ENCODE data around the gene HPS4.
A peak's percentile ranks its signal among the peaks of the same experiment; 100 is the strongest.

The HPS4 gene

GRCh38 chr22:26485013-26485412 lies 1.4 kb upstream of the HPS4 start:
- H3K36me3 Mint-ChIP-seq, result peaks cover 18 to 29% of the 10 kb centered on the region in 2 donors
- H3K4me1 Mint-ChIP-seq, result peaks cover 55 to 73% of the 10 kb centered on the region in 2 donors
- H3K4me3 Mint-ChIP-seq, result peak overlapping the region in 1 of 2 donors; percentile 14
- no peaks in the 10 kb centered on the region for H3K27me3 Mint-ChIP-seq
- no peak overlapping the region for H3K27ac Mint-ChIP-seq
- ATAC-seq (replicated peaks), result no peak
- DNase-seq, result no peak
- no peaks in the 10 kb centered on the region for H3K9me3 Mint-ChIP-seq

- Mint-ChIP-seq H3K27me3 (no peaks in the 10 kb centered on the region), H3K9me3 (no peaks in the 10 kb centered on the region), H3K27ac (peak overlapping the region; percentile 96), H3K36me3 (peaks cover 17 to 31% of the 10 kb centered on the region in 2 donors), H3K4me1 (peaks cover 60 to 77% of the 10 kb centered on the region in 2 donors), H3K4me3 (peak overlapping the region; percentile 92 to 98)
- no peak for DNase-seq
- ATAC-seq (replicated peaks), result no peak
Measured at GRCh38 chr22:26484360-26484706, 750 bp upstream of the HPS4 start.

GRCh38 chr22:26483043-26483438 lies 542 bp downstream of the HPS4 start:
- Mint-ChIP-seq H3K27me3 (no peaks in the 10 kb centered on the region), H3K27ac (peak overlapping the region; percentile 96), H3K4me3 (peak overlapping the region; percentile 92 to 98), H3K9me3 (no peaks in the 10 kb centered on the region), H3K4me1 (peaks cover 57 to 73% of the 10 kb centered on the region in 2 donors), H3K36me3 (peaks cover 12 to 27% of the 10 kb centered on the region in 2 donors)
- no peak for DNase-seq
- peak in 1 of 2 donors; percentile 1 for ATAC-seq (replicated peaks)

GRCh38 chr22:26482161-26482560 lies 1.4 kb downstream of the HPS4 start:
- Mint-ChIP-seq H3K36me3 (peaks cover 16 to 31% of the 10 kb centered on the region in 2 donors), H3K4me3 (peak overlapping the region; percentile 92 to 98)

GRCh38 chr22:26481694-26482093 lies 1.9 kb downstream of the HPS4 start:
- H3K4me3 Mint-ChIP-seq, result peak overlapping the region; percentile 92 to 98
- peak overlapping the region; percentile 96 for H3K27ac Mint-ChIP-seq
- ATAC-seq (replicated peaks) (peak; percentile 25 to 35), DNase-seq (peak; percentile 19)
- H3K36me3 Mint-ChIP-seq, result peaks cover 20 to 35% of the 10 kb centered on the region in 2 donors
- no peaks in the 10 kb centered on the region for H3K27me3 Mint-ChIP-seq
- H3K4me1 Mint-ChIP-seq, result peaks cover 61 to 76% of the 10 kb centered on the region in 2 donors
- no peaks in the 10 kb centered on the region for H3K9me3 Mint-ChIP-seq

More at GRCh38 chr22:26482161-26482560, 1.4 kb downstream of the HPS4 start:
- Mint-ChIP-seq H3K9me3 (no peaks in the 10 kb centered on the region), H3K27ac (peak overlapping the region; percentile 96), H3K4me1 (peaks cover 59 to 73% of the 10 kb centered on the region in 2 donors), H3K27me3 (no peaks in the 10 kb centered on the region)
- DNase-seq (no peak), ATAC-seq (replicated peaks) (no peak)

- peak overlapping the region; percentile 46 to 69 for H3K4me3 Mint-ChIP-seq
- DNase-seq (no peak), ATAC-seq (replicated peaks) (no peak)
- H3K27me3 Mint-ChIP-seq, result no peaks in the 10 kb centered on the region
- no peaks in the 10 kb centered on the region for H3K9me3 Mint-ChIP-seq
- H3K4me1 Mint-ChIP-seq, result peaks cover 61 to 76% of the 10 kb centered on the region in 2 donors
- H3K27ac Mint-ChIP-seq, result peak overlapping the region; percentile 96
- peaks cover 20 to 36% of the 10 kb centered on the region in 2 donors for H3K36me3 Mint-ChIP-seq
Measured at GRCh38 chr22:26481112-26481693, 2.4 kb downstream of the HPS4 start.

- no peak for DNase-seq
- Mint-ChIP-seq H3K4me1 (peaks cover 58 to 70% of the 10 kb centered on the region in 2 donors), H3K27me3 (no peaks in the 10 kb centered on the region), H3K27ac (peak overlapping the region; percentile 69), H3K36me3 (peaks cover 18 to 35% of the 10 kb centered on the region in 2 donors), H3K9me3 (no peaks in the 10 kb centered on the region), H3K4me3 (peak overlapping the region; percentile 32 to 46)
- no peak for ATAC-seq (replicated peaks)
Measured at GRCh38 chr22:26480611-26480932, 3.0 kb downstream of the HPS4 start.

- peaks cover 18 to 36% of the 10 kb centered on the region in 2 donors for H3K36me3 Mint-ChIP-seq
- no peaks in the 10 kb centered on the region for H3K9me3 Mint-ChIP-seq
- DNase-seq (no peak), ATAC-seq (replicated peaks) (peak; percentile 13 to 17)
- H3K4me1 Mint-ChIP-seq, result peaks cover 53 to 64% of the 10 kb centered on the region in 2 donors
- H3K4me3 Mint-ChIP-seq, result peak overlapping the region; percentile 72 to 84
- H3K27me3 Mint-ChIP-seq, result no peaks in the 10 kb centered on the region
- peak overlapping the region; percentile 70 for H3K27ac Mint-ChIP-seq
Measured at GRCh38 chr22:26479792-26480610, 3.6 kb downstream of the HPS4 start.

- Mint-ChIP-seq H3K4me3 (peak overlapping the region; percentile 72 to 84), H3K36me3 (peaks cover 18 to 39% of the 10 kb centered on the region in 2 donors), H3K27ac (peak overlapping the region; percentile 70), H3K27me3 (no peaks in the 10 kb centered on the region), H3K4me1 (peaks cover 50 to 67% of the 10 kb centered on the region in 2 donors), H3K9me3 (no peaks in the 10 kb centered on the region)
- ATAC-seq (replicated peaks) (no peak), DNase-seq (no peak)
Measured at GRCh38 chr22:26479043-26479791, 4.4 kb downstream of the HPS4 start.

- Mint-ChIP-seq H3K36me3 (peaks cover 18 to 51% of the 10 kb centered on the region in 2 donors), H3K27me3 (no peaks in the 10 kb centered on the region), H3K4me1 (peaks cover 40 to 57% of the 10 kb centered on the region in 2 donors), H3K4me3 (peak overlapping the region in 1 of 2 donors; percentile 70), H3K9me3 (no peaks in the 10 kb centered on the region), H3K27ac (no peak overlapping the region)
- no peak for DNase-seq
- no peak for ATAC-seq (replicated peaks)
Measured at GRCh38 chr22:26477341-26477731, 6.2 kb downstream of the HPS4 start.

- DNase-seq, result no peak
- no peak for ATAC-seq (replicated peaks)
- H3K27me3 Mint-ChIP-seq, result no peaks in the 10 kb centered on the region
- no peak overlapping the region for H3K4me3 Mint-ChIP-seq
- H3K36me3 Mint-ChIP-seq, result peaks cover 18 to 53% of the 10 kb centered on the region in 2 donors
- no peaks in the 10 kb centered on the region for H3K9me3 Mint-ChIP-seq
- no peak overlapping the region for H3K27ac Mint-ChIP-seq
- H3K4me1 Mint-ChIP-seq, result peaks cover 35 to 52% of the 10 kb centered on the region in 2 donors
Measured at GRCh38 chr22:26476705-26477340, 6.8 kb downstream of the HPS4 start.

GRCh38 chr22:26474682-26475081 lies 8.9 kb downstream of the HPS4 start:
- no peaks in the 10 kb centered on the region for H3K9me3 Mint-ChIP-seq
- H3K36me3 Mint-ChIP-seq, result peaks cover 24 to 47% of the 10 kb centered on the region in 2 donors
- H3K4me1 Mint-ChIP-seq, result peaks cover 18 to 31% of the 10 kb centered on the region in 2 donors
- peak in 1 of 2 donors; percentile 39 for ATAC-seq (replicated peaks)
- H3K27me3 Mint-ChIP-seq, result no peaks in the 10 kb centered on the region
- no peak for DNase-seq
- no peak overlapping the region for H3K4me3 Mint-ChIP-seq
- no peak overlapping the region for H3K27ac Mint-ChIP-seq

- Mint-ChIP-seq H3K4me1 (peaks cover under 1 to 6% of the 10 kb centered on the region in 2 donors), H3K36me3 (peaks cover 19 to 47% of the 10 kb centered on the region in 2 donors)
- no peak for DNase-seq
Measured at GRCh38 chr22:26471522-26471921, 12.1 kb downstream of the HPS4 start.

GRCh38 chr22:26470807-26471206 lies 12.8 kb downstream of the HPS4 start:
- no peak overlapping the region for H3K27ac Mint-ChIP-seq
- peaks cover 21 to 52% of the 10 kb centered on the region in 2 donors for H3K36me3 Mint-ChIP-seq
- H3K4me3 Mint-ChIP-seq, result no peak overlapping the region
- DNase-seq, result no peak
- H3K27me3 Mint-ChIP-seq, result no peaks in the 10 kb centered on the region
- H3K4me1 Mint-ChIP-seq, result peaks cover 0 to 5% of the 10 kb centered on the region in 2 donors
- no peak for ATAC-seq (replicated peaks)
- no peaks in the 10 kb centered on the region for H3K9me3 Mint-ChIP-seq

More at GRCh38 chr22:26471522-26471921, 12.1 kb downstream of the HPS4 start:
- H3K27me3 Mint-ChIP-seq, result no peaks in the 10 kb centered on the region
- ATAC-seq (replicated peaks), result no peak
- no peak overlapping the region for H3K27ac Mint-ChIP-seq
- H3K9me3 Mint-ChIP-seq, result no peaks in the 10 kb centered on the region
- H3K4me3 Mint-ChIP-seq, result no peak overlapping the region
